K562 (cell line): Measurements from ENCODE around the gene TOX2.

Experiments used
- BMI1 ChIP-seq: fragments of 150-350 bp; IDR thresholded peaks from 2 replicates; pipeline ENCODE4 v1.6.1; 2014; ENCODE audit warnings: low read length
- CTBP1 ChIP-seq: fragments of 450-650 bp; IDR thresholded peaks from 2 replicates; pipeline ENCODE4 v1.6.1; 2016; ENCODE audit warnings: borderline replicate concordance
- CTCF ChIP-seq, 3 experiments: IDR thresholded peaks in 2 of 3; conservative IDR thresholded peaks in 1 of 3; 2 replicates each; pipeline ENCODE4 v1.5.1; 2011 to 2012; ENCODE audit warnings: low read length in 3 of 3, mild to moderate bottlenecking in 3 of 3, control low read depth in 2 of 3, improper control_type of control experiment in 1 of 3, inconsistent platforms in 1 of 3, low read depth in 1 of 3, mixed read lengths in 1 of 3, moderate library complexity in 1 of 3; ENCODE audit not compliant: insufficient read depth in 2 of 3
- EP300 ChIP-seq: IDR thresholded peaks from 2 replicates; pipeline ENCODE4 v1.6.1; 2012; ENCODE audit warnings: low read length, improper control_type of control experiment
- FOXA1 ChIP-seq: fragments of 450-650 bp; IDR thresholded peaks from 2 replicates; pipeline ENCODE4 v1.6.1; 2016; ENCODE audit warnings: mild to moderate bottlenecking, borderline replicate concordance
- HDAC2 ChIP-seq: fragments of 450-650 bp; IDR thresholded peaks from 2 replicates; pipeline ENCODE4 v1.6.1; 2016; ENCODE audit warnings: mild to moderate bottlenecking
- MAFK ChIP-seq: IDR thresholded peaks from 2 replicates; pipeline ENCODE4 v1.6.1; 2011; ENCODE audit warnings: low read length, improper control_type of control experiment
- NFATC3 ChIP-seq: fragments of 450-650 bp; IDR thresholded peaks from 2 replicates; pipeline ENCODE4 v1.6.1; 2017; ENCODE audit warnings: mild to moderate bottlenecking
- NRF1 ChIP-seq, 2 experiments: fragments of 450-650 bp; IDR thresholded peaks in 1 of 2; conservative IDR thresholded peaks in 1 of 2; 2 replicates each; pipeline ENCODE4 v1.6.1; 2014; ENCODE audit warnings: mild to moderate bottlenecking in 2 of 2
- POLR2A ChIP-seq: fragments of 450-650 bp; conservative IDR thresholded peaks from 2 replicates; pipeline ENCODE4 v1.6.1; 2016
- TFAP4 ChIP-seq: sonication (generic); formaldehyde crosslinking; IDR thresholded peaks from 2 replicates; pipeline ENCODE4 v1.8.0; 2022; ENCODE audit warnings: missing genetic modification reagents, mild to moderate bottlenecking, moderate library complexity, borderline replicate concordance
- ZBTB26 ChIP-seq: fragments of 450-650 bp; formaldehyde crosslinking; IDR thresholded peaks from 2 replicates; pipeline ENCODE4 v1.4.0; 2022; ENCODE audit warnings: missing genetic modification characterization
- ZNF431 ChIP-seq: sonication (generic); formaldehyde crosslinking; IDR thresholded peaks from 2 replicates; pipeline ENCODE4 v1.8.0; 2022; ENCODE audit warnings: mild to moderate bottlenecking, missing genetic modification reagents

GRCh38 chr20:43938932-43939761, 24.5 kb downstream of the TOX2 start:
- TF ChIP-seq FOXA1 (no peak), HDAC2 (no peak), ZBTB26 (CRISPR knock-in tag) (no peak), POLR2A (no peak), BMI1 (no peak), TFAP4 (CRISPR knock-in tag) (no peak), CTBP1 (no peak), NFATC3 (no peak), MAFK (no peak), NRF1 (conservative IDR thresholded peaks at IDR 0.05 in 1 of 2, IDR thresholded peaks at IDR 0.05 in 1 of 2) (no peak), CTCF (IDR thresholded peaks at IDR 0.05 in 2 of 3, conservative IDR thresholded peaks at IDR 0.05 in 1 of 3; ENCODE audit: insufficient read depth in 2 of 3, low read depth in 1 of 3, low read length in 3 of 3) (no peak), ZNF431 (CRISPR knock-in tag) (no peak), EP300 (no peak)
